Measurements from ENCODE around the gene CEND1.

- TF ChIP-seq CTCF (IDR thresholded peaks at IDR 0.05): peak; percentile 88
- no peak for TF ChIP-seq RELA (CRISPR knock-in tag; IDR thresholded peaks at IDR 0.05; ENCODE audit: borderline replicate concordance)
- TF ChIP-seq ATF1 (CRISPR knock-in tag; IDR thresholded peaks at IDR 0.05): no peak
- TF ChIP-seq TP53 (CRISPR knock-in tag; IDR thresholded peaks at IDR 0.05): peak; percentile 81; the same call in 1 of the 2 replicates
- no peak; the same call in 1 of the 2 replicates for TF ChIP-seq USF2 (CRISPR knock-in tag; IDR thresholded peaks at IDR 0.05)
Measured at GRCh38 chr11:798093-798713, 8.3 kb upstream of the CEND1 start, which contains the start of gene SLC25A22.

Data from WTC11 (cell line).